BLaER1 treated with 17β-estradiol and CSF1 and Interleukin-3, amounts not matched to agents 10 nM and 100 nM (cell line): ENCODE results near the gene CYSTM1.

Source experiments
- H3K27ac ChIP-seq, 11 experiments: shearing (Covaris generic); formaldehyde crosslinking; 2 replicates each; pipeline ENCODE4 v1.8.1; 2022
- H3K27me3 ChIP-seq, 11 experiments: shearing (Covaris generic); formaldehyde crosslinking; 2 replicates each; pipeline ENCODE4 v1.8.1; 2022
- H3K36me3 ChIP-seq, 11 experiments: shearing (Covaris generic); formaldehyde crosslinking; 2 replicates each; pipeline ENCODE4 v1.8.1; 2022
- H3K4me1 ChIP-seq, 10 experiments: shearing (Covaris generic); formaldehyde crosslinking; 2 replicates each; pipeline ENCODE4 v1.8.1; 2022
- H3K4me2 ChIP-seq, 11 experiments: shearing (Covaris generic); formaldehyde crosslinking; 2 replicates each; pipeline ENCODE4 v1.8.1; 2022
- H3K4me3 ChIP-seq, 10 experiments: shearing (Covaris generic); formaldehyde crosslinking; 2 replicates each; pipeline ENCODE4 v1.8.1; 2022
- H3K9ac ChIP-seq, 11 experiments: shearing (Covaris generic); formaldehyde crosslinking; 2 replicates each; pipeline ENCODE4 v1.8.1; 2022
- H3K9me3 ChIP-seq, 11 experiments: shearing (Covaris generic); formaldehyde crosslinking; replicated peaks in 1 of 11; 2 replicates each; pipeline ENCODE4 v1.8.1; 2022
- H4K20me1 ChIP-seq, 11 experiments: shearing (Covaris generic); formaldehyde crosslinking; 2 replicates each; pipeline ENCODE4 v1.8.1; 2022
- Cebpa-rat ChIP-seq, 11 experiments: shearing (Covaris generic); IDR thresholded peaks; 2 replicates each; pipeline ENCODE4 v1.8.1; 2022

CYSTM1 gene

GRCh38 chr5:140216478-140217074 lies 41.6 kb downstream of the CYSTM1 start:
- Histone ChIP-seq H3K4me3 (no peak overlapping the region), H3K4me1 (peaks cover 32 to 68% (median 54%) of the 10 kb centered on the region in 10 experiments), H3K27ac (no peak overlapping the region), H4K20me1 (peaks cover 0 to 99% (median 0%) of the 10 kb centered on the region in 11 experiments; a peak in 7 of 22 replicates), H3K9ac (no peak overlapping the region), H3K4me2 (peak overlapping the region in 5 of 11 experiments; percentile 17 to 83 (median 77); a peak in 7 of 22 replicates), H3K9me3 (0 out of 22 replicates have a peak, but pooled peaks cover 0 to 5% (median 0%) of the 10 kb centered on the region in 11 experiments), H3K27me3 (peaks cover 0 to 16% (median 0%) of the 10 kb centered on the region in 11 experiments; a peak in 4 of 22 replicates), H3K36me3 (peaks cover 0 to 14% (median 0%) of the 10 kb centered on the region in 11 experiments; a peak in 2 of 22 replicates)
- no peak for TF ChIP-seq Cebpa-rat (IDR thresholded peaks at IDR 0.05)

- peaks cover 32 to 77% (median 62%) of the 10 kb centered on the region in 10 experiments for H3K4me1 ChIP-seq
- H3K27ac ChIP-seq = no peak overlapping the region
- no peak for TF ChIP-seq Cebpa-rat (IDR thresholded peaks at IDR 0.05)
Observed at GRCh38 chr5:140217299-140218026, 42.5 kb downstream of the CYSTM1 start.

GRCh38 chr5:140219068-140219991 lies 44.3 kb downstream of the CYSTM1 start:
- Histone ChIP-seq H3K9me3 (0 out of 22 replicates have a peak, but pooled peaks cover 0 to 5% (median 0%) of the 10 kb centered on the region in 11 experiments), H3K27ac (peak overlapping the region in 1 of 11 experiments; percentile 23; a peak in 1 of 22 replicates), H3K36me3 (0 out of 22 replicates have a peak, but pooled peaks cover 0 to 7% (median 0%) of the 10 kb centered on the region in 11 experiments), H3K4me2 (peak overlapping the region; percentile 28 to 89 (median 51); a peak in 19 of 22 replicates), H3K4me1 (peaks cover 29 to 85% (median 62%) of the 10 kb centered on the region in 10 experiments), H3K9ac (no peak overlapping the region), H3K4me3 (no peak overlapping the region), H4K20me1 (peaks cover 0 to 94% (median 0%) of the 10 kb centered on the region in 11 experiments; a peak in 7 of 22 replicates), H3K27me3 (peaks cover 0 to 7% (median 0%) of the 10 kb centered on the region in 11 experiments; a peak in 3 of 22 replicates)
- no peak for TF ChIP-seq Cebpa-rat (IDR thresholded peaks at IDR 0.05)

More at GRCh38 chr5:140217299-140218026, 42.5 kb downstream of the CYSTM1 start:
- Histone ChIP-seq H3K27me3 (peaks cover 0 to 16% (median 0%) of the 10 kb centered on the region in 11 experiments; a peak in 4 of 22 replicates), H3K9me3 (0 out of 22 replicates have a peak, but pooled peaks cover 0 to 5% (median 0%) of the 10 kb centered on the region in 11 experiments), H3K4me2 (peak overlapping the region in 1 of 11 experiments; percentile 0; a peak in 1 of 22 replicates), H3K4me3 (no peak overlapping the region), H4K20me1 (peaks cover 0 to 99% (median 0%) of the 10 kb centered on the region in 11 experiments; a peak in 7 of 22 replicates), H3K36me3 (0 out of 22 replicates have a peak, but pooled peaks cover 0 to 7% (median 0%) of the 10 kb centered on the region in 11 experiments), H3K9ac (no peak overlapping the region)

GRCh38 chr5:140220032-140220697 lies 45.2 kb downstream of the CYSTM1 start:
- Histone ChIP-seq H3K27ac (peak overlapping the region in 3 of 11 experiments; percentile 27 to 73 (median 70); a peak in 3 of 22 replicates), H3K9me3 (0 out of 22 replicates have a peak, but pooled peaks cover 0 to 5% (median 0%) of the 10 kb centered on the region in 11 experiments), H3K36me3 (0 out of 22 replicates have a peak, but pooled peaks cover 0 to 7% (median 0%) of the 10 kb centered on the region in 11 experiments), H3K9ac (no peak overlapping the region), H4K20me1 (peaks cover 0 to 94% (median 0%) of the 10 kb centered on the region in 11 experiments; a peak in 7 of 22 replicates), H3K27me3 (peaks cover 0 to 6% (median 0%) of the 10 kb centered on the region in 11 experiments; a peak in 3 of 22 replicates), H3K4me3 (no peak overlapping the region), H3K4me2 (peak overlapping the region; percentile 28 to 89 (median 51); a peak in 21 of 22 replicates), H3K4me1 (peaks cover 21 to 77% (median 54%) of the 10 kb centered on the region in 10 experiments)
- TF ChIP-seq Cebpa-rat (IDR thresholded peaks at IDR 0.05) = no peak

- Histone ChIP-seq H3K27ac (peak overlapping the region in 3 of 11 experiments; percentile 27 to 73 (median 70); a peak in 4 of 22 replicates), H3K9ac (no peak overlapping the region), H3K9me3 (0 out of 22 replicates have a peak, but pooled peaks cover 0 to 5% (median 0%) of the 10 kb centered on the region in 11 experiments), H3K4me2 (peak overlapping the region; percentile 28 to 89 (median 51); a peak in 21 of 22 replicates), H3K27me3 (peaks cover 0 to 6% (median 0%) of the 10 kb centered on the region in 11 experiments; a peak in 3 of 22 replicates), H4K20me1 (peaks cover 0 to 94% (median 0%) of the 10 kb centered on the region in 11 experiments; a peak in 6 of 22 replicates), H3K36me3 (0 out of 22 replicates have a peak, but pooled peaks cover 0 to 7% (median 0%) of the 10 kb centered on the region in 11 experiments), H3K4me1 (peaks cover 15 to 72% (median 49%) of the 10 kb centered on the region in 10 experiments), H3K4me3 (no peak overlapping the region)
- no peak for TF ChIP-seq Cebpa-rat (IDR thresholded peaks at IDR 0.05)
Observed at GRCh38 chr5:140220698-140221064, 45.7 kb downstream of the CYSTM1 start.

GRCh38 chr5:140221697-140222223 lies 46.8 kb downstream of the CYSTM1 start:
- Histone ChIP-seq H3K27ac (peak overlapping the region in 5 of 11 experiments; percentile 23 to 73 (median 48); a peak in 7 of 22 replicates), H4K20me1 (peaks cover 0 to 90% (median 0%) of the 10 kb centered on the region in 11 experiments; a peak in 6 of 22 replicates), H3K4me3 (no peak overlapping the region), H3K4me2 (peak overlapping the region in 8 of 11 experiments; percentile 18 to 89 (median 71); a peak in 16 of 22 replicates), H3K9ac (peak overlapping the region in 2 of 11 experiments; percentile 28 to 31; a peak in 2 of 22 replicates), H3K36me3 (0 out of 22 replicates have a peak, but pooled peaks cover 0 to 7% (median 0%) of the 10 kb centered on the region in 11 experiments), H3K9me3 (0 out of 22 replicates have a peak, but pooled peaks cover 0 to 5% (median 0%) of the 10 kb centered on the region in 11 experiments), H3K4me1 (peaks cover 14 to 61% (median 38%) of the 10 kb centered on the region in 10 experiments), H3K27me3 (peaks cover 0 to 5% (median 0%) of the 10 kb centered on the region in 11 experiments; a peak in 2 of 22 replicates)
- no peak for TF ChIP-seq Cebpa-rat (IDR thresholded peaks at IDR 0.05)
